MM.1S (cell line): ENCODE results near the gene CDH9.

Experiments used
- DNase-seq: peaks from one replicate; pipeline ENCODE4 v3.0.0-alpha.2; 2015
- H2AFZ ChIP-seq: fragments of 300-600 bp; sonication (generic); 2 replicates; pipeline ENCODE4 v1.6.0; 2016; ENCODE audit warnings: antibody characterized with exemption, low read length
- H3F3A ChIP-seq: fragments of 300-600 bp; sonication (generic); 2 replicates; pipeline ENCODE4 v1.6.1; 2016; ENCODE audit warnings: mild to moderate bottlenecking, antibody characterized with exemption, low read length, moderate library complexity, mixed read lengths; ENCODE audit not compliant: insufficient read depth
- H3K27ac ChIP-seq: fragments of 300-600 bp; sonication (generic); 2 replicates; pipeline ENCODE4 v1.5.1; 2016; ENCODE audit warnings: mild to moderate bottlenecking, low read length
- H3K27me3 ChIP-seq: fragments of 300-600 bp; sonication (generic); replicated peaks from 2 replicates; pipeline ENCODE4 v1.6.0; 2016; ENCODE audit warnings: low read length; ENCODE audit not compliant: insufficient read depth
- H3K36me3 ChIP-seq: fragments of 300-600 bp; sonication (generic); replicated peaks from 2 replicates; pipeline ENCODE4 v1.6.1; 2016; ENCODE audit warnings: mild to moderate bottlenecking, low read length, mixed read lengths; ENCODE audit not compliant: insufficient read depth
- H3K4me1 ChIP-seq: fragments of 300-600 bp; sonication (generic); 2 replicates; pipeline ENCODE4 v1.6.1; 2016; ENCODE audit warnings: low read length, mixed read lengths
- H3K4me2 ChIP-seq: fragments of 300-600 bp; sonication (generic); 2 replicates; pipeline ENCODE4 v1.6.0; 2016; ENCODE audit warnings: low read depth, low read length
- H3K4me3 ChIP-seq: fragments of 300-600 bp; sonication (generic); 2 replicates; pipeline ENCODE4 v1.5.1; 2016; ENCODE audit warnings: low read length, mixed read lengths
- H3K79me2 ChIP-seq: fragments of 300-600 bp; sonication (generic); 2 replicates; pipeline ENCODE4 v1.6.1; 2016; ENCODE audit warnings: mixed run types, low read length, mixed read lengths
- H3K9ac ChIP-seq: fragments of 300-600 bp; sonication (generic); 2 replicates; pipeline ENCODE4 v1.6.1; 2016; ENCODE audit warnings: low read length, mixed read lengths
- H3K9me2 ChIP-seq: fragments of 300-600 bp; sonication (generic); replicated peaks from 2 replicates; pipeline ENCODE4 v1.6.1; 2016; ENCODE audit warnings: mild to moderate bottlenecking, low read length, mixed read lengths; ENCODE audit not compliant: insufficient read depth
- H3K9me3 ChIP-seq: fragments of 300-600 bp; sonication (generic); replicated peaks from 2 replicates; pipeline ENCODE4 v1.6.1; 2016; ENCODE audit warnings: mild to moderate bottlenecking, low read length, mixed read lengths; ENCODE audit not compliant: insufficient read depth
- H4K20me1 ChIP-seq: fragments of 300-600 bp; sonication (generic); 2 replicates; pipeline ENCODE4 v1.6.1; 2016; ENCODE audit warnings: mild to moderate bottlenecking, low read length, moderate library complexity, mixed read lengths; ENCODE audit not compliant: insufficient read depth
- EZH2 ChIP-seq: fragments of 300-600 bp; sonication (generic); optimal IDR thresholded peaks from 2 replicates; pipeline ENCODE3; 2017; ENCODE audit warnings: low read depth, mild to moderate bottlenecking, antibody characterized with exemption, low read length, mixed read lengths
- EZH2phosphoT487 ChIP-seq: fragments of 300-600 bp; sonication (generic); IDR thresholded peaks from 2 replicates; pipeline ENCODE4 v1.6.1; 2018; ENCODE audit warnings: antibody characterized with exemption, low read length
- TF ChIP-seq, protein P1 (sequence below): fragments of 300-600 bp; sonication (generic); IDR thresholded peaks from 2 replicates; pipeline ENCODE4 v1.5.1; 2016; ENCODE audit warnings: antibody characterized with exemption, low read length, mixed read lengths

CDH9 gene

DNA sequence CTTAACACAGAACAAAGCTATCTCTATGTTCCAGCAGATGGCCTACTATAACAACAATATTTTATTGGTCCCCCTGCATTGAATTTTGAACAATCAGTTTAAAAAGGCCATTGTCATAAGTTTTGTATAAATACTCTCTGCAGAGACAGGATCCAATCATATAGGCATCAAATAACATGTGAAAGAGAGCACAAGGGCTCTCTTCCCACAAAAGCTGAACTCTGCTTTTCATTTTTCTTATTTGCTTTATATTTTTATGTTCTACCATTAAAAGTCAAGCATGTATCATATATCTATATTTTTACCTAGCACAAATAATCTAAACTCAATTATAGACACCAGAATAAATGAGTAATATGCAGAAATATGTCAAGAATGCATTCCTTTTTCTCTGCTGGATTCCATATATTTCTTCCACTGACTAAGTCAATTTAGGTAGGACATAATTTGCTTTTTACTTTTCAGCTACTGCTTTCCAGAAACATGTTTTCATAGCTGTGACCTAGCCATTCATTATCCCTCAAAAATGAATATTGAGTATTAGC is 143.6 kb downstream of the CDH9 start:
- Histone ChIP-seq H3K4me2 (no peak overlapping the region), H3K9me3 (no peaks in the 10 kb centered on the region), H3K9me2 (no peaks in the 10 kb centered on the region), H3K9ac (no peak overlapping the region), H3K4me3 (no peak overlapping the region), H3K27ac (no peak overlapping the region), H3F3A (no peaks in the 10 kb centered on the region; the same call in 1 of the 2 replicates), H2AFZ (no peak overlapping the region), H3K36me3 (no peaks in the 10 kb centered on the region), H3K27me3 (no peaks in the 10 kb centered on the region), H3K4me1 (0 out of 2 replicates have a peak, but pooled peaks cover 4% of the 10 kb centered on the region), H4K20me1 (no peaks in the 10 kb centered on the region), H3K79me2 (peaks cover 25% of the 10 kb centered on the region)
- DNase-seq, result no peak
- no peak for TF ChIP-seq EZH2phosphoT487
- TF ChIP-seq, protein P1, sequence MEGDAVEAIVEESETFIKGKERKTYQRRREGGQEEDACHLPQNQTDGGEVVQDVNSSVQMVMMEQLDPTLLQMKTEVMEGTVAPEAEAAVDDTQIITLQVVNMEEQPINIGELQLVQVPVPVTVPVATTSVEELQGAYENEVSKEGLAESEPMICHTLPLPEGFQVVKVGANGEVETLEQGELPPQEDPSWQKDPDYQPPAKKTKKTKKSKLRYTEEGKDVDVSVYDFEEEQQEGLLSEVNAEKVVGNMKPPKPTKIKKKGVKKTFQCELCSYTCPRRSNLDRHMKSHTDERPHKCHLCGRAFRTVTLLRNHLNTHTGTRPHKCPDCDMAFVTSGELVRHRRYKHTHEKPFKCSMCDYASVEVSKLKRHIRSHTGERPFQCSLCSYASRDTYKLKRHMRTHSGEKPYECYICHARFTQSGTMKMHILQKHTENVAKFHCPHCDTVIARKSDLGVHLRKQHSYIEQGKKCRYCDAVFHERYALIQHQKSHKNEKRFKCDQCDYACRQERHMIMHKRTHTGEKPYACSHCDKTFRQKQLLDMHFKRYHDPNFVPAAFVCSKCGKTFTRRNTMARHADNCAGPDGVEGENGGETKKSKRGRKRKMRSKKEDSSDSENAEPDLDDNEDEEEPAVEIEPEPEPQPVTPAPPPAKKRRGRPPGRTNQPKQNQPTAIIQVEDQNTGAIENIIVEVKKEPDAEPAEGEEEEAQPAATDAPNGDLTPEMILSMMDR, result no peak
- no peak for TF ChIP-seq EZH2

DNA sequence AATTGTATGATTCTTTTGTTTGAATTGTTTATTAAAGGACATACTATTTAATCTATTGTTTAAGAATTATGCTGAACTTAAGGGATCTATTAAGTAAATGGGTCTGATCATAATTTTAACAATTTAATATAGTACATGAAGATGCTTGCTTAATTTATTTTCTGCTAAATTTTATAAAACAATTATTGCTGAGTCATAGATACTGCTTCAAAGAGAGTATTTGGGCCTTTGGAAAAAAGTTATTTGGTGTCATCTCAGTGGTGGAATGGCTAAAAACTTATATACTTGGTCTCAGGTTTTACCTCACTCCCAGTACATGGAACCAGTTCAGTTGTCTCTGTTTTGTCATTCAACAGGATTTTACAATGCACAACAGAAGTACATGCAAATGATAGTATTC is 145.3 kb downstream of the CDH9 start:
- Histone ChIP-seq H3K27ac (no peak overlapping the region), H3K4me1 (0 out of 2 replicates have a peak, but pooled peaks cover 4% of the 10 kb centered on the region), H3K4me2 (no peak overlapping the region), H4K20me1 (no peaks in the 10 kb centered on the region), H2AFZ (no peak overlapping the region), H3F3A (no peaks in the 10 kb centered on the region; the same call in 1 of the 2 replicates), H3K9me3 (no peaks in the 10 kb centered on the region), H3K9me2 (no peaks in the 10 kb centered on the region), H3K79me2 (peaks cover 35% of the 10 kb centered on the region), H3K9ac (no peak overlapping the region), H3K27me3 (no peaks in the 10 kb centered on the region), H3K4me3 (no peak overlapping the region), H3K36me3 (no peaks in the 10 kb centered on the region)
- DNase-seq, result no peak
- TF ChIP-seq EZH2phosphoT487, result no peak
- TF ChIP-seq, protein P1, result no peak
- TF ChIP-seq EZH2, result no peak

DNA sequence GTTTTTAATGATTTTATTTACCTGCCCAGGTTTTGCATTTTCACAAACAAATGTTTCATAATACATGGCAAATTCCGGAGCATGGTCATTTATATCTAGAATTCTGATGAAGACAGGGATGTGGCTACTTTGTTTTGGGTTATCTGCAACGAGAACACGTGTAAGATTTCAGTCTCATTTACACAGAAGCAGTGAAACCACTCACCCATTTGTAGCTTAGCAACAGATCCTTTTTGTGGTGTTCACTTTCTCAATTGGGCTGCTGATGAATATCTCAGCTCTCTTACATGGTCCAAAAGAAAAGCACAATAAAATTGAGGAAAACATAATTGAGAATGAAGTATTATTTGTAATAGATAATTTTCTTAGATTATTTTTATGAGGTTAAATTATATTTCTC is 148.6 kb downstream of the CDH9 start:
- no peak for TF ChIP-seq EZH2phosphoT487
- no peak for TF ChIP-seq EZH2
- TF ChIP-seq, protein P1, result no peak
- no peaks in the 10 kb centered on the region for H4K20me1 ChIP-seq
- DNase-seq, result peak; percentile 56
- no peaks in the 10 kb centered on the region for H3K27me3 ChIP-seq
- no peak overlapping the region for H3K4me3 ChIP-seq
- H3K9ac ChIP-seq, result no peak overlapping the region
- H3K9me2 ChIP-seq, result no peaks in the 10 kb centered on the region
- peaks cover 60% of the 10 kb centered on the region for H3K79me2 ChIP-seq
- 0 out of 2 replicates have a peak, but pooled peaks cover 4% of the 10 kb centered on the region for H3K4me1 ChIP-seq
- no peaks in the 10 kb centered on the region for H3K9me3 ChIP-seq
- H3K36me3 ChIP-seq, result no peaks in the 10 kb centered on the region
- H3K27ac ChIP-seq, result no peak overlapping the region
- H3K4me2 ChIP-seq, result peak overlapping the region; percentile 17; the same call in 1 of the 2 replicates
- H2AFZ ChIP-seq, result no peak overlapping the region
- H3F3A ChIP-seq, result no peaks in the 10 kb centered on the region; the same call in 1 of the 2 replicates
